ENCODE data around the gene CAPZA2.
"Not testable (repeated sequence)": the region's sequence is repeated elsewhere in the genome, so short reads cannot be mapped to it uniquely, and the experiment has no call there.

The CAPZA2 gene

GRCh38 chr7:116922545-116922944 is 60.2 kb downstream of the CAPZA2 start:
- DNase-seq, result no peak

DNA sequence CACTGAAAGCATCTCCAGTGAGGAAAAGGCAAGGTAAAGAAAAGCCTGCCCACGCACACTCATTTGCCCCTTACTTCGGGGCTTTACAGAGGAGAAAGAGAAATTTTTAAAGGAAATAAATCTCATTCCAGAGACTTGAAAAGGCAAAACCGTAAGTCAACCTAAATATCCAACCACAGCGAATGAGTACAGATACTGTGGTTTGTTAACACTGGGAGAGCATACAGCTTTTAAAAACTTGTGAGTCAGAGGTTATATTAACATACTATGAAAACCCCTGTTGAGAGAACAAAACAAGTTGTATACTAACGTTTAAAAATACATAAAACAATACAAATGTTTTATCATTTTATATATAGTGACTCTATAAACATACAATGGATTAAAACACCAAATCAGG is 62.4 kb downstream of the CAPZA2 start:
- no peak for DNase-seq

GRCh38 chr7:116929021-116929420 is 66.6 kb downstream of the CAPZA2 start:
- no peak for DNase-seq

- DNase-seq, result peak; percentile 66 to 67
These were observed 67.8 kb downstream of the CAPZA2 start for GRCh38 chr7:116929914-116930913.

DNA sequence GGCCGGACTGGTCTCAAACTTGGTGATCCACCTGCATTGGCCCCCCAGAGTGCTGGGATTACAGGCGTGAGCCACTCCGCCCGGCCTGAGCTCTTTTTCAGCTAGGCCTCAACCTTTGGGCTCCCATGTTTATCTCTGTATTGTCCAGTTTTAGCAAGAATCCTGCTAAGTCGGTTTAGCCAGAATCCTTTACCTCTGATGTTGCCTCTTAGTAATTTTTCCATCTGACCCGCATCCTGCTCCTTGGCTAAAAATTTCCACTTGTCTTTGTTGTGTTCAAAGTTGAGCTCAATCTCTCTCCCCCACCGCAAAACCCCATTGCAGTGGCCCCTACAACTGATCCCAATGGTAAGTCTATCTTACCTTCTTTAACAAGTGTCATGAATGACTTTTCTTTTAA is 70.2 kb downstream of the CAPZA2 start:
- DNase-seq, result no peak

GRCh38 chr7:116933465-116933864 is 71.1 kb downstream of the CAPZA2 start:
- no peak for DNase-seq

GRCh38 chr7:116934580-116934979 is 72.2 kb downstream of the CAPZA2 start:
- no peak for DNase-seq

DNA sequence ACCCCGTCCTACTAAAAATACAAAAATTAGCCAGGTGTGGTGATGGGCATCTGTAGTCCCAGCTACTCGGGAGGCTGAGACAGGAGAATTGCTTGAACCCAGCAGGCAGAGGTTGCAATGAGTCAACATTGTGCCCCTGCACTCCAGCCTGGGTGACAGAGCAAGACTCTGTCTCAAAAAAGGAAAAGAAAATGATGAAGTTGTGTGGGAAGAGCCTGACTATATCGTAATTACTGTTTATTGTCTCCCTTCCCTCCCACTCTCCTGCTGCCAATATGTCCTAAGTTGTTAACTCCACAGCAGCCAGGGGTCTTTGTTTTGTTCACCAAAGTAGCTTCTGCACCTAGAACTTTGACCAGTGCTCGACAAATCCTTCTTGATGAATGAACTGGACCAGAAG is 74.5 kb downstream of the CAPZA2 start:
- DNase-seq, result not testable (repeated sequence)

GRCh38 chr7:116938678-116939077 is 76.3 kb downstream of the CAPZA2 start:
- DNase-seq, result no peak

DNA sequence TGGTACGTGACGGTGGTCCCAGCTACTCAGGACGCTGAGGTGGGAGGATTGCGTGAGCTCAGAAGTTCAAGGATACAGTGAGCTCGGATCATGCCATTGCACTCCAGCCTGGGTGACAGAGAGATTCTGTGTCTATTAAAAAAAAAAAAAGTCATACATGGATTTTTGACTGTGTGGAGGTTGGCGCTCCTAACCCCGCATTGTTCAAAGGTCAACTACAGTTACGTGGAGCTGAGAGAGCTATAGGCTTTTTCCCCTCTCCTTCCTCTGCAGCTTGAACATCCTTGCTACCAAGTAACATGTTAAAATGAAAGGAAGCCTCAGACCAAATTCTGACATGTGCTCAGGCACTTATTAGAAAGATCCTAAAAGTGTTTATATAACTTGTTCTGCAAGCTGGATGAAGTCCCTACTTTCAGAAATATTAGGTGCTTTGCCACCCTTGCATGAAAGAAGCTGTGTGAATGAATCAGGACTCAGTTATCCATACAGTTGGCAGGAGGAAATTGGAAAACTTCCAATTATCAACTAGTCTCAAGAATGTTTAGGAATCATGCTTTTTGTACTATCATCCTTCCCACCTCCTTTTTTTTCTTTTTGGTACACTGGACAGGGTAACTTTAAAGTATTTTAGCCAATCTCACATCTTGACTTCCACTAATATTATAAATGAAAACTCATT is 78.4 kb downstream of the CAPZA2 start:
- no peak for DNase-seq

DNA sequence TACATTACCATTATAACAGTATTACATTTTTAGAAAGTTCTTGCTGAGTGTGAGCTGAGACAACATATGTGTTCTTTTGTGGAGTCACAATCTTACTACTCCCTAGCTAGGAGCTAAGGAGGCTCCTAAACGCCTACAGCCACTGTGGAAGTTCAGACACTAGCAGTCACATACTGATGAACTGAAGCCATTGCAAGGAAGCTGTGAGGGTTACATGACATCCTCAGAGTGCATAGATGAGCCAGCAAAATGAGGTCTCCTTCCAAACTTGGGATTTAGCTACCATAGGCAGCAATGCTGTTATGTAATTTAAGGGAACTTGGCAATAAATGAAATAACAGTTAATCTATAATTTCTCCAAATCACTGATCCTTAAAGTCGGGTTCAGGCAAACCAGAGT is 80.1 kb downstream of the CAPZA2 start:
- no peak for DNase-seq

DNA sequence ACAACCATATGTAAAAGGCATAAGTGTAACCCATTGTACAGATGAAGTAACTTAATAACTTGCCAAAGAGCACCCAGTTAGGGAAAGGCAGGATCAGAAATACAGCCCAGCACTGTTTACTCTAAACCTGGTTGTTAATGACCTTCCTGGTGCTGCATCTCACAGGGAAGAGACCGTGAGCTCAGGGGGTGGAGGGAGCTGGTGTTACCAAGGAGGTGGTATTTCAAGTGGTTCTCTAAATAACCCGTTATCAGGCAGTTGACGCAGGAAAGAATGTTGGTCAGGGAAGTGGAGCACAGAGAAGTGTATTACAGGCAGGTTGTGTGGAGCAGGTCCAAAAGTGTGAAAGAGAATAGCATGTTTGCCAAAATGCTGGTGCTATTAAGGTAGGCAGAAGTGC is 86.5 kb downstream of the CAPZA2 start:
- no peak for DNase-seq

DNA sequence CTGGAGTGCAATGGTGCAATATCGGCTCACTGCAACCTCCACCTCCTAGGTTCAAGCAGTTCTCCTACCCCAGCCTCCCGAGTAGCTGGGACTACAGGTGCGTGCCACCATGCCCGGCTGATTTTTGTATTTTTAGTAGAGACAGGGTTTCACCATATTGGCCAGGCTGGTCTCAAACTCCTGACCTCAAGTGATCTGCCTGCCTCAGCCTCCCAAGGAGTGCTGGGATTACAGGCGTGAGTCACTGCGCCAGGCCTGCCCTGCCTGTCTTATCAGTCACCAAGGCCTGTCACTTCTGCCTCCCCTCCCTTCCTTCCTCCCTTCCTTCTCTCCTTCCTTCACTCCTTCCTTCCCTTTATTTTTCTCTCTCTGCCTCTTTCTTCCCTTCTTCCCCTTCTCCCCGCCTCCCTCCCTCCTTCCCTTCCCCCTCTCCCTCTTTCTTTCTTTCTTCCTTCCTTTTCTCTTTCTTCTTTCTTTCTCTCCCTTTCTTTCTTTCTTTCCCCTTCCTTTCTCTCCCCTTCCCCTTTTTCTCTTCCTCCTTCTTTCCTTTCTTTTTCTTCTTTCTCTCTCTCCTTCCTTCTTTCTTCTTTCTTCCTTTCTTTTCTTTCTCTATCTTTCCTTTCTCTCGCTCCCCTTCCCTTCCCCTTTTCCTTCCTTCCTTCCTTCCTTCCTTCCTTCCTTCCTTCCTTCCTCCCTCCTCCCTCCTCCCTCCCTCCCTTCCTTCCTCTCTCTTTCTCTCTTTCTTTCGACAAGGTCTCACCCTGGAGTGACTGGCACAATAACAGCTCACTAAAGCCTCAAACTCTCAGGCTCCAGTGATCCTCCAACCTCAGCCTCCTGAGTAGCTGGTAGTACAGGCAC is 87.8 kb downstream of the CAPZA2 start:
- no peak for DNase-seq

DNA sequence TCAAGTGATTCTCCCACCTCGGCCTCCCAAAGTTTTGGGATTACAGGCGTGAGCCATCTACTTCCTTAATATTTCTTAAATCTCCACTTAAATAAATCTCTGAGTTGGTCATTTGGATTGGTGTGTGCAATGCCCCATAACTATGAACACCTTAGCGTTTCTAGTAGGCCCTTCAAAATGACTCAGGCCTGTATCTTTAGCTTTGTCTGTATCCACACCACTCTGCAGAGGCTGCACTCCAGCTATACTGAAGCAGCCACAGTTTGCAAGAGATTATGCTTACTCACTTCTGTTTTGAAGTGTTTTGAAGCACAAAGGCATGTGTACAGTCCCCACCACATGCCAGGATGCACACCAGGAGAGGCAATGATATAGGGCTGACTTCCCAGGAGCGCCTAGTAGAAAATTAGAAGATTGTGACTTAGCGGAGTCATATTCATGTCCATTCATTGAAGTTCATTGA is 88.5 kb downstream of the CAPZA2 start:
- no peak for DNase-seq

DNA sequence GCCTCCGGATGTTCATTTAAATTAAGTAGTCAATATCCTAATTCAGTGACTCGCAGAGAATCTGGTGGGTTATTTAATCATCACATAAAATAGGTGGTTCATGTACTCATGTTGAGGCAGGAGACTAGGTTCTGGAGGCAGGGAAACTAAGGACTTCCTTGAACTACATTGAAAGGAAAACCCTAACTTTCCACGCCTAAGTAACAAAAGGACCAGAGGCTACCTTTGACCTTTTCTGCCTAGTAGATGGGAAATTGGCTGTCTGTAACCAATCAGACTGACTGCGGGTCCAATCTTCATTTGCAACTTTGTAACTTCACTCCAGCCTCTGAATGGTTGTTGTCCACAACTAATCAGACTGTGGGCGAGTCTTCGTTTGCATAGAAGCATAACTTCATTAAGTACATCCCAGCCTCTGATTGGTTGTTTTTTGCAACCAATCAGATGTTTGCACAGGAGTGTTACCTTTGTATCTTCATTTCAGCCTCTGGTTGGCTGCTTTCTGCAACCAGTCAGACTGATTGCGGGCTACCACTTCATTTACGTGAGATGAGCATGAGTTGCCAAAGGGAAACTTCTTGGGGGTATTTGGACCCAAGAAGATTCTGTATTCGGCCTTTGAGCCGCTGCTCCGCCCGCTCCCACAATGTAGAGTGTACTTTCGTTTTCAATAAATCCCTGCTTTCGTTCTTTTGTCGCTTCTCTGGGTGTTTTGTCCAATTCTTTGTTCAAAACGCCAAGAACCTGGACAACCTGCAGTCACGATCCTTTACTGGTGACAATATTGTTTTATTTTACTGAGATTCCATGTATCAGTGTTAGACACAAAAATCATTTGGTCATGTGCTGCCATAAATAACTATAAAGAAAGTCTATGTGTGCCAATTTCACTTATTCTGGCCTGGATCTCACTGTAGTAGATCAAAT is 89.2 kb downstream of the CAPZA2 start:
- DNase-seq, result no peak

- DNase-seq, result peak in 1 of 2 experiments; percentile 21
These were observed 90.4 kb downstream of the CAPZA2 start for GRCh38 chr7:116952635-116953371.

GRCh38 chr7:116953372-116953905 is 91.1 kb downstream of the CAPZA2 start, which contains the start of gene ST7:
TSS of gene ST7 (plus strand) at chr7:116953501. CDS start at chr7:116953541, 40 bp downstream.
- peak; percentile 34 to 75 for DNase-seq

- DNase-seq, result peak in 1 of 2 experiments; percentile 31
These were observed 91.8 kb downstream of the CAPZA2 start for GRCh38 chr7:116953906-116954838.

- no peak for DNase-seq
These were observed 93.0 kb downstream of the CAPZA2 start for GRCh38 chr7:116955340-116955739.

Measured in NCI-H1930 (cell line).